HG03432 (cell line): ENCODE measurements around the gene RAET1E.
"Not testable (repeated sequence)": the region's sequence is repeated elsewhere in the genome, so short reads cannot be mapped to it uniquely, and the experiment has no call there.

Experiments used
- ATAC-seq: cut with Tn5 transposase; IDR thresholded peaks from one replicate; pipeline ENCODE4 v1.9.1; 2021; ENCODE audit warnings: mild to moderate bottlenecking, moderate library complexity; ENCODE audit not compliant: unreplicated experiment

The RAET1E gene

GRCh38 chr6:149897855-149898744 lies at the start of gene RAET1E:
Gene RAET1E (minus strand): TSS chr6:149898113. CDS start chr6:149890901, 7,212 bp downstream.
- ATAC-seq: no peak

- not testable (repeated sequence) for ATAC-seq
Measured at GRCh38 chr6:149947533-149947932, 49.6 kb upstream of the RAET1E start.

- not testable (repeated sequence) for ATAC-seq
Measured at GRCh38 chr6:149946631-149947030, 48.7 kb upstream of the RAET1E start.

- ATAC-seq: not testable (repeated sequence)
Measured at GRCh38 chr6:149945276-149945675, 47.4 kb upstream of the RAET1E start.

GRCh38 chr6:149943321-149943720 lies 45.4 kb upstream of the RAET1E start:
- ATAC-seq: not testable (repeated sequence)

- no peak for ATAC-seq
Measured at GRCh38 chr6:149942461-149942829, 44.5 kb upstream of the RAET1E start.

GRCh38 chr6:149941583-149942460 lies 43.9 kb upstream of the RAET1E start, which contains the start of gene ULBP2:
Gene ULBP2 (plus strand): TSS chr6:149942014. CDS start chr6:149942073, 59 bp downstream.
- ATAC-seq: peak; percentile 50

GRCh38 chr6:149940672-149940982 lies 42.7 kb upstream of the RAET1E start:
- ATAC-seq: no peak

GRCh38 chr6:149939909-149940671 lies 42.2 kb upstream of the RAET1E start:
- ATAC-seq: no peak

- ATAC-seq: no peak
Measured at GRCh38 chr6:149939356-149939648, 41.4 kb upstream of the RAET1E start.

- ATAC-seq: peak; percentile 81
Measured at GRCh38 chr6:149938571-149939355, 40.9 kb upstream of the RAET1E start.

GRCh38 chr6:149938013-149938570 lies 40.2 kb upstream of the RAET1E start:
- not testable (repeated sequence) for ATAC-seq

GRCh38 chr6:149936743-149937142 lies 38.8 kb upstream of the RAET1E start:
- no peak for ATAC-seq

GRCh38 chr6:149935668-149936067 lies 37.8 kb upstream of the RAET1E start:
- no peak for ATAC-seq

- ATAC-seq: no peak
Measured at GRCh38 chr6:149935246-149935645, 37.3 kb upstream of the RAET1E start.

- no peak for ATAC-seq
Measured at GRCh38 chr6:149934249-149935156, 36.6 kb upstream of the RAET1E start.

- ATAC-seq: no peak
Measured at GRCh38 chr6:149933461-149933860, 35.5 kb upstream of the RAET1E start.

GRCh38 chr6:149933036-149933435 lies 35.1 kb upstream of the RAET1E start:
- ATAC-seq: no peak

- no peak for ATAC-seq
Measured at GRCh38 chr6:149931501-149931900, 33.6 kb upstream of the RAET1E start.
